SK-N-SH treated with all-trans-retinoic acid at 6 μM for 48 hours (cell line): ENCODE data around the gene TIPRL.

Source experiments
- ATAC-seq: fragments of 200-7000 bp; cut with Tn5 transposase; 3 replicates; pipeline ENCODE4 v1.9.1; 2020; ENCODE audit warnings: mild to moderate bottlenecking, moderate library complexity
- CREB5 ChIP-seq: fragments of 250-450 bp; sonication (Bioruptor Pico); IDR thresholded peaks from 2 replicates; pipeline ENCODE4 v1.5.1; 2020; ENCODE audit warnings: low read depth, mild to moderate bottlenecking, moderate library complexity
- ESRRG ChIP-seq: fragments of 250-450 bp; sonication (Bioruptor Pico); IDR thresholded peaks from 2 replicates; pipeline ENCODE4 v1.6.1; 2021; ENCODE audit warnings: mild to moderate bottlenecking
- GLIS3 ChIP-seq: fragments of 250-450 bp; sonication (Bioruptor Pico); IDR thresholded peaks from 2 replicates; pipeline ENCODE4 v1.5.0; 2020; ENCODE audit warnings: mild to moderate bottlenecking, moderate library complexity
- OSR1 ChIP-seq: fragments of 250-450 bp; sonication (Bioruptor Pico); IDR thresholded peaks from 2 replicates; pipeline ENCODE4 v1.8.0; 2022; ENCODE audit warnings: moderate library complexity, mild to moderate bottlenecking, inconsistent platforms
- PATZ1 ChIP-seq: fragments of 250-450 bp; sonication (Bioruptor Pico); IDR thresholded peaks from 2 replicates; pipeline ENCODE4 v1.8.0; 2020; ENCODE audit warnings: mild to moderate bottlenecking, moderate library complexity, borderline replicate concordance
- PPARA ChIP-seq: fragments of 250-450 bp; sonication (Bioruptor Pico); IDR thresholded peaks from 2 replicates; pipeline ENCODE4 v1.5.0; 2020; ENCODE audit warnings: mild to moderate bottlenecking, borderline replicate concordance
- RARB ChIP-seq: fragments of 250-450 bp; sonication (Bioruptor Pico); IDR thresholded peaks from 2 replicates; pipeline ENCODE4 v1.8.0; 2021; ENCODE audit warnings: mild to moderate bottlenecking, moderate library complexity
- TCF4 ChIP-seq: fragments of 250-450 bp; sonication (Bioruptor Pico); IDR thresholded peaks from 2 replicates; pipeline ENCODE4 v1.8.0; 2021; ENCODE audit warnings: mild to moderate bottlenecking, moderate library complexity, borderline replicate concordance
- TOX ChIP-seq: fragments of 250-450 bp; sonication (Bioruptor Pico); IDR thresholded peaks from 2 replicates; pipeline ENCODE4 v1.8.0; 2021; ENCODE audit warnings: mild to moderate bottlenecking, moderate library complexity, borderline replicate concordance
- TSHZ2 ChIP-seq: fragments of 250-450 bp; sonication (Bioruptor Pico); IDR thresholded peaks from 2 replicates; pipeline ENCODE4 v1.5.0; 2020; ENCODE audit warnings: mild to moderate bottlenecking, moderate library complexity
- ZFP30 ChIP-seq: fragments of 450-650 bp; formaldehyde crosslinking; IDR thresholded peaks from 2 replicates; pipeline ENCODE4 v1.5.0; 2022; ENCODE audit warnings: mild to moderate bottlenecking, moderate library complexity
- ZNF565 ChIP-seq: fragments of 450-650 bp; formaldehyde crosslinking; conservative IDR thresholded peaks from 2 replicates; pipeline ENCODE4 v1.5.0; 2020; ENCODE audit warnings: low read depth, mild to moderate bottlenecking, moderate library complexity
- ZNF8 ChIP-seq: fragments of 450-650 bp; formaldehyde crosslinking; IDR thresholded peaks from 2 replicates; pipeline ENCODE4 v1.5.0; 2020; ENCODE audit warnings: mild to moderate bottlenecking, moderate library complexity

TIPRL gene

GRCh38 chr1:168135921-168136708 lies 42.6 kb upstream of the TIPRL start:
- TF ChIP-seq ZNF8 (CRISPR knock-in tag) (no peak), TOX (CRISPR knock-in tag) (no peak), GLIS3 (CRISPR knock-in tag) (no peak), OSR1 (CRISPR knock-in tag) (no peak), ZNF565 (CRISPR knock-in tag) (no peak), ESRRG (no peak)
- ATAC-seq = peak; percentile 67

- ATAC-seq = peak; percentile 72
- TF ChIP-seq PPARA (CRISPR knock-in tag) (no peak), TCF4 (CRISPR knock-in tag) (no peak), OSR1 (CRISPR knock-in tag) (no peak), ZNF8 (CRISPR knock-in tag) (peak; percentile 95), ZFP30 (CRISPR knock-in tag) (no peak), PATZ1 (CRISPR knock-in tag) (no peak)
These were observed 41.9 kb upstream of the TIPRL start, which contains the start of gene GPR161 for GRCh38 chr1:168136709-168137514. TSS of gene GPR161 (minus strand) at chr1:168136930. CDS start at chr1:168104850, 32,080 bp downstream.

GRCh38 chr1:168137515-168137821 lies 41.3 kb upstream of the TIPRL start:
- no peak for ATAC-seq

More at GRCh38 chr1:168137515-168137821, 41.3 kb upstream of the TIPRL start:
- TF ChIP-seq TCF4 (CRISPR knock-in tag) = no peak
- no peak for TF ChIP-seq TOX (CRISPR knock-in tag)
- TF ChIP-seq TSHZ2 = no peak
- no peak for TF ChIP-seq RARB (CRISPR knock-in tag)
- TF ChIP-seq PPARA (CRISPR knock-in tag) = no peak
- TF ChIP-seq ZNF565 (CRISPR knock-in tag) = no peak
- TF ChIP-seq PATZ1 (CRISPR knock-in tag) = no peak
- no peak for TF ChIP-seq ESRRG
- no peak for TF ChIP-seq CREB5 (CRISPR knock-in tag)
